Measurements from ENCODE around the gene CSNK2A1. TPM values are rescaled to one million over a fixed set of nuclear protein-coding genes. Genes with fewer than 3 reads are reported as not detected.
"Not testable (repeated sequence)": the region's sequence is repeated elsewhere in the genome, so short reads cannot be mapped to it uniquely, and the experiment has no call there.

CSNK2A1 gene
- total RNA-seq, 1 donor from 2014 or later: 128 TPM

GRCh38 chr20:537983-538382 lies 5.6 kb downstream of the CSNK2A1 start:
- intact Hi-C loops (cut with micrococcal nuclease): no loop called here

- intact Hi-C loops (cut with micrococcal nuclease): no loop called here
Observed at GRCh38 chr20:536426-537010, 7.1 kb downstream of the CSNK2A1 start.

DNA sequence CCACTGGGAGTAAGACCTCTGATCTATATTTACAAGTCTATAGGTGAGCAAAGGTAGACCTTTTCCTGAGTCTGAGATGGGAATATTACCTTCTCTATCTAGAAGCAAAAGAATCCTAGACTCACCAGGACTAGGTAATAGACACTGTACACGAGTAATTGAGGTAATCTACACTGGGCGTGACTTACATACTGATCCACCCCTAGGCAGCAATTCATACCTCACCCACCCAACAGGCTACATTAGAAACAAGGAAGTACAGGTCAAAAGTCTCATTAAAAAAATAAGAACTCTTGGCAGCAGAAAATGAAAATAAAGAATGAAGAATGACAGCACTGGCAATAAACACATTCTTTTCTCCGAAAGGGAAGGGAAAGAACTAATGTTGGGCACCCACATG lies 7.6 kb downstream of the CSNK2A1 start:
- intact Hi-C loops (cut with micrococcal nuclease): no loop called here

DNA sequence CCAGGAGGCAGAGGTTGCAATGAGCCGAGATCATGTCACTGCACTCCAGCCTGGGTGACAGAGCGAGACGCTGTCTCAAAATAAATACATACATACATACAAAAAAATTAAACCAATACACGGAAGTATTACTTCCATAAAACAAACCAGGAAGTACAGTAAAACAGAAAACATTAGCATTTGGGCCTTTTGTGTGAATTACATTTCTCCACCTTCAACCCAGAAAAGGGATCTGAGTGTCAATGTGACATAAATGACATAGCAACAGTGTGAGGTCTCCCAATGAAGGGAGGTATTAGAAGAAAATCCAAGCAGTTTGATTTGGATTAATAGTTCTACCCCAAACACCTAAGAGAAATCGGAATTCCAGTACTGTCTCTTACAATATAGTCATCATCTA lies 10.1 kb downstream of the CSNK2A1 start:
- intact Hi-C loops (cut with micrococcal nuclease): no loop called here

- intact Hi-C loops (cut with micrococcal nuclease): no loop called here
Observed at GRCh38 chr20:532530-532929, 11.1 kb downstream of the CSNK2A1 start.

- intact Hi-C loops (cut with micrococcal nuclease): no loop called here
Observed at GRCh38 chr20:531608-532007, 12.0 kb downstream of the CSNK2A1 start.

DNA sequence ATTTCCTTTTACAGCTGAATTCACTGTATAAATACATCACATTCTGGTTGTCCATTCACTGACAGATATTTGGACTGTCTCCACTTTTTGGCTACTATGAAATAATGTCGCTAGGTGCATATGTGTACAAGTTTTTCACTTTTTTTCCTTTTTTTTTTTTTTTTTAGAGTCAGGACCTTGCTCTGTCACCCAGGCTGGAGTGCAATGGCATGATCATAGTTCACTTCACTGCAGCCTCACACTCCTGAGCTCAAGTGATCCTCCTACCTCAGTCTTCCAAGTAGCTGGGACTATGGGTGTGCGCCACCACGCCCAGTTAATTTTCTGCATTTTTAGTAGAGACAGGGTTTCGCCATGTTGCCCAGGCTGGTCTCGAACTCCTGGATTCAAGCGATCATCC lies 13.3 kb downstream of the CSNK2A1 start:
- intact Hi-C loops (cut with micrococcal nuclease): no loop called here

- intact Hi-C loops (cut with micrococcal nuclease): no loop called here
Observed at GRCh38 chr20:528923-529604, 14.5 kb downstream of the CSNK2A1 start.

DNA sequence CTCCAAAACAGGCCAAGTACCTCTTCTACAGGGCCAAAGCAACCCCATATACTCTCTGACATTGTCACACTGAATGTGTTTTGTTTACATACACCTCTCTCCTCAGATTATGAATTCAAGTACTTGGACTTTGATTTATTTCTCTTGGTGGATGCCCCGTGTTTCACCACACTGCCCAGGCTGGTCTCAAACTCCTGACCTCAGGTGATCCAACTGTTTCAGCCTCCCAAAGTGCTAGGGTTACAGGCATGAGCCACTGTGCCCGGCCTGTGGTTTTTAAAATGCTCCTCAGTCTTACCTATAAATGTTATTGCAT lies 16.1 kb downstream of the CSNK2A1 start:
- intact Hi-C loops (cut with micrococcal nuclease): no loop called here

DNA sequence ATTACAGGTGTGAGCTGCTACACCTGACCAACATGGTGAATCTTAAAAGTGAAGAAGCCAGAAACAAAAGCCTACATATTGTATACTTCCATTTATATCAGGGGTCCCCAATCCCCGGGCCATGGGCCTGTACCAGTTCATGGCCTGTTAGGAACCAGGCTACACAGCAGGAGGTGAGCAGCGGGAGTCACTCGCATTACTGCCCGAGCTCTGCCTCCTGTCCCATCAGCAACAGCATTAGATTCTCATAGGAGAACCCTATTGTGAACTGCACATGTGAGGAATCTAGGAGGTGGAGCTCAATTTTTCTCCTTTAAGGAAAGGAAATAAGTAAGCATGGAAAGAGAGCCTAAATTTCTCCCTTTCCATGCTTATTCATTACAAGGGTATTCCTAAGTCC lies 21.7 kb downstream of the CSNK2A1 start:
- intact Hi-C loops (cut with micrococcal nuclease): no loop called here

- intact Hi-C loops (cut with micrococcal nuclease): no loop called here
Observed at GRCh38 chr20:519999-520398, 23.6 kb downstream of the CSNK2A1 start.

DNA sequence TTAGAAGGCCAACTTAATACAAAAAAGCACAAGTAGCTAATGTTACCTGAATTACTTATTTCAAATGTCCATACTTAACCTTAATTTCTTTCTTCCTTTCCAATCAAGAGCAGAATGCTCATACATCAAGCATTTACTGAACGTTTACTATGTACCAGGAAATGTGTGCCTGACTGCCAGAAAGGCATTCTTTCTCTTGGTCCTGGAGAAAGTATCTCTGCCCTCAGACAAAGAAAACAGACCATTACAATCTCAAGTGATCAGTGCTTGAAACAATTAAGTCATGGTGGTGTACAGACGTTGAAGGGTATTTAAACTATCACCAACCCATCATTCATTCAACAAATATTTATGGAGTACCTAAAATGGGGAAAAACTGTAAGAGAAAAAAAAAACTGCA lies 26.4 kb downstream of the CSNK2A1 start:
- intact Hi-C loops (cut with micrococcal nuclease): no loop called here

DNA sequence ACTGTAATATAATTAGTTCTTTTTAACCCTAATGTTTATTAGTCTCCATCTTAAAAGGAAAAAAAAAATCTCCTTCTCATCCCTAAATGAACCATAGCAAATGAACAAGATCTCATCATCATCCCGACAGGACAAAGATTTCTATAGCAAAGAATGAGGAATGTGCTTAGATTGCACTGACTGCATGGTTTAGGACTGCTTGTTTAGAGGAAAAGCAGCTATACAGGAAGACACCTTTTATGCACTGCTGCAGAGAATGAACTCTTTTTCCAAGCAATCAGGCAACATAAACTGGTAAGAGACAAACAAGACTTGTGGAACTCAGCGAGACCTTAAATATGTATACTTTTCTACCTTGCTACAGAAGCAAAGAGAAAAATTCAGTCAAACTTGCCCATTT lies 26.8 kb downstream of the CSNK2A1 start:
- intact Hi-C loops (cut with micrococcal nuclease): no loop called here

GRCh38 chr20:515696-516095 lies 27.9 kb downstream of the CSNK2A1 start:
- intact Hi-C loops (cut with micrococcal nuclease): no loop called here

- intact Hi-C loops (cut with micrococcal nuclease): no loop called here
Observed at GRCh38 chr20:513429-513828, 30.2 kb downstream of the CSNK2A1 start.

DNA sequence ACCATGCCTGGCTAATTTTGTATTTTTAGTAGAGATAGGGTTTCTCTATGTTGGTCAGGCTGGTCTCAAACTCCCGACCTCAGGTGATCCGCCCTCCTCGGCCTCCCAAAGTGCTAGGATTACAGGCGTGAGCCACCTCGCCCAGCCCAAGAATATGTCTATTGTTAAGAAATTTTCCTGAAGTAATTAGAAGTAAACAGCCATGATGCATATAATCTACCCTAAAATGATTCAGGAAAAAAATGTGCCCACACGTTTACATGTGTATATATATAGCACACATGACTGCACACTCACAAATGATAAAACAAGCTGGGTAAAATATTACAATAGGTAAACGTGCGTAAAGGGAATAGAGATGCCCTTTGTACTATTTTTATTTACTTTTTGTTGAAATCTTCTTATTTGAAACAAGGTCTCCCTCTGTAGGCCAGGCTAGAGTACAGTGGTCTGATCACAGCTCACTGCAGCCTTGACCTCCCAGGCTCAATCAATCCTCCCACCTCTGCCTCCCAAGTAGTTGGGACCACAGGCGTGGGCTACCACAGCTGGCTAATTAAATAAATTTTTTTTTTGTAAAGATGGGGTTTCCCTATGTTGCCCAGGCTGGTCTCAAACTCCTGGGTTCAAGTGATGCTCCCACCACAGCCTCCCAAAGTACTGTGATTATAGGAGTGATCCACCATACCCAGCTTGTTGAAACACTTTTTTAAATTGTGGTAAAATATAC lies 33.1 kb downstream of the CSNK2A1 start:
- intact Hi-C loops (cut with micrococcal nuclease): not testable (repeated sequence)

GRCh38 chr20:508364-508787 lies 35.2 kb downstream of the CSNK2A1 start:
- intact Hi-C loops (cut with micrococcal nuclease): not testable (repeated sequence)

DNA sequence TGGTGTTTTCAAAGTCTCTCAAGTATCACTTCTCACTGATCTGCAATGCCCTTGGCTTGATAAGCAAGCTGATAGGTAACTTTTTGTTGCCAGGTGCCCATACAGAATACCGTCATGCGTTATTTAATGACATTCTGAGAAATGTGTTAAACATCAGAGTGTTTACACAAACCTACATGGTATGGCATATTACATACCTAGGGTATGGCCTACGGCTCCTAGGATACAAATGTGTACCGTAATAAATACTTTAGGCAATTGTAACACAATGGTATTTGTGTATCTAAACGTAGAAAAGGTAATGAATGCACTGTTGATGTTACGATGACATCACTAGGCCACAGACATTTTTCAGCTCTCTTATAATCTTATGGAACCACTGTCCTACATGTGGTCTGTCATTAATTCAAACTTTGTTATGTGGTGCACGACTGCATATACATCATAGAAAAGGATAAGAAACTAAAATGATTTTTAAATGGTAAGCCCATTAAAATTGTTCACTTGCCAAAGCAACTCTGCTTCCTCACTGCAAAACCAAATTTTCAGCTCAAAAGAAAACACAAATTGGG lies 35.7 kb downstream of the CSNK2A1 start:
- intact Hi-C loops (cut with micrococcal nuclease): no loop called here

DNA sequence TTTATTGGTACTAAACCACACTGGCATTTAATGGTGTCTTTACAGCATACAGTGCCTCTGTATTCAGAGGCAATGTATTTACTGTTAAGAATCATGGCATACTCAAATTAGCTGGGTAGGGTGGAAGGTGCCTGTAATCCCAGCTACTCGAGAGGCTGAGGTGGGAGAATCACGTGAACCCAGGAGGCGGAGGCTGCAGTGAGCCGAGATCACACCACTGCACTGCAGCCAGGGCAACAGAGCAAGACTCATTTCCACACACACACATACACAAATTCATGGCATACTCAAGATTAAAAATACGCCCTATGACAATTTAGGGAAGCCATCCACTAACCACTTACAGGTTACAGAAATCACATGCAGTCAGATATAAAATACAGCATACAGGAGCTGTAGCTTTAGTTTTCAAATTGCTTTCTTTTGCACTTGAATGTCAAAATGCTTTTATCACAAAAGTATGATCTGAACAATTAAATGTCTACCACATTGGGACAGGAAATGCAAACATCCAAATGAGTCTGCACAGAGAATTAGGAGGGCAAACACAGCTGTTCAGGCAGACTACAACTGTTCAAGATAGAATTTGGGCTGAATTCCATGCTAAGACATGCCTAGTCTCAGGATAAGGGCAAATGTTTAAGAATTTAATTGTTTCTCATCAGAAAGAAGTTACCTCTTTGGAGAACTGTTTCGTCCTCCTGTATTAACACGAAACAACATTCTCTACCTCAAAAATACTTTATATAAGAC lies 36.4 kb downstream of the CSNK2A1 start:
- intact Hi-C loops (cut with micrococcal nuclease): no loop called here

DNA sequence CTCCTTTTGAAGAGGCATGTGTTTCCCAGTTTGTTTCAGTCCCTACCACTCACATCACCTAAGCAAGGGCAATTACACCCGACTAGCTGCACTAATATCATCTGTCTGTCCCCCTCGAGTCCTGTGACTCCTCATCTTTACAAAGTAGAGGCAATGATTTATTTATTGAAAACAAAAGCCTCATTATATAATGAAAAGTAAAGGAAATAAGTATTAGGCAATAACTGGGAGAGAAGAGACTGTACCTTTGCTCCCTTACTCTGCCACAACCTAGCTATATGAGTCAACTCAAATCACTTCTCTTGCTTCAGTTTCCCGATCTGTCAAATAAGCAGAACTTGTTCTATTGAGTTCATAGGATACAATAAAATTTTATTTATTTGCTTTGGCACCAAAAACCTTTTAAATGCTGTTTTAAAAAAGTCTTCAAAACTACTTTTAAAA lies 38.9 kb downstream of the CSNK2A1 start:
- intact Hi-C loops (cut with micrococcal nuclease): no loop called here

DNA sequence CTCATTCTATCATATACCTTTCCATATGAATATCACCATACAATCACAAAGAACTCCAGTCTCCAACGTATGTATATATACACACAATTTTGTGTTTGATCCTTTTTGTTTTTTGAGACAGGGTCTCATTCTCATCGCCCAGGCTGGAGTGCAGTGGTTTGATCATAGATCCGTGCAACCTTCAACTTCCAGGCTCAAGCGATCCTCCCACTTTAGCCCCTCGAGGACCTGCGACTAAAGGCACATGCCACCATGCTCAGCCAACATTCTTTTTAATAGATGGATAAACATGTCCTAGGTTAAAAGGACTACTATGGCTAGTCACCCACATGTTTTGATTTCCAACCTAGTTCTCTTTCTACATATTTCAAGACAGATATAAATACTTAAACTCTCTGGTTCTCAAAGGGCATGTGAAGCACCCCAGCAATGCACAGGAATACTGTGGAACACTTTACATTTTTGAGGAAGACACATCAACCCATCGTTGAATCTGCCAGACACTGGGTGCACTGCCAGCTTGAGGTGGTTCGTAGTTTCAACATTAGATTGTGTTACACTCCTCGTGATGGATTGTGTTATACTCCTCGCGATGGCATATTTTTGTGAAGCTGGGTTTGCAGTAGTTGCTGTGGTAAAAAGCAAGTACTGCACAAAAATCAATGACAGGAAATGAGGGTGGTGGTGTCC lies 40.4 kb downstream of the CSNK2A1 start:
- intact Hi-C loops (cut with micrococcal nuclease): no loop called here
